GM19023 (cell line): ENCODE measurements around the gene ZNF136.

Experiments used
- ATAC-seq: cut with Tn5 transposase; IDR thresholded peaks from one replicate; pipeline ENCODE4 v1.9.1; 2021; ENCODE audit warnings: mild to moderate bottlenecking, moderate library complexity; ENCODE audit not compliant: unreplicated experiment

Gene ZNF136

DNA sequence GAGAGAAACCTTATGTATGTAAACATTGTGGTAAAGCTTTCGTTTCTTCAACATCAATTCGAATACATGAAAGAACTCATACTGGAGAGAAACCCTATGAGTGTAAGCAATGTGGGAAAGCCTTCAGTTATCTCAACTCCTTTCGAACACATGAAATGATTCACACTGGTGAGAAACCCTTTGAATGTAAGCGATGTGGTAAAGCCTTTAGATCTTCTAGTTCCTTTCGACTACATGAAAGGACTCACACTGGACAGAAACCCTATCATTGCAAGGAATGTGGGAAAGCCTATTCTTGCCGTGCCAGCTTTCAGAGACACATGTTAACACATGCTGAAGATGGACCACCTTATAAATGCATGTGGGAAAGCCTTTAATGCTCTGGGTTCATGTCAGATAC lies 24.7 kb downstream of the ZNF136 start:
- no peak for ATAC-seq

DNA sequence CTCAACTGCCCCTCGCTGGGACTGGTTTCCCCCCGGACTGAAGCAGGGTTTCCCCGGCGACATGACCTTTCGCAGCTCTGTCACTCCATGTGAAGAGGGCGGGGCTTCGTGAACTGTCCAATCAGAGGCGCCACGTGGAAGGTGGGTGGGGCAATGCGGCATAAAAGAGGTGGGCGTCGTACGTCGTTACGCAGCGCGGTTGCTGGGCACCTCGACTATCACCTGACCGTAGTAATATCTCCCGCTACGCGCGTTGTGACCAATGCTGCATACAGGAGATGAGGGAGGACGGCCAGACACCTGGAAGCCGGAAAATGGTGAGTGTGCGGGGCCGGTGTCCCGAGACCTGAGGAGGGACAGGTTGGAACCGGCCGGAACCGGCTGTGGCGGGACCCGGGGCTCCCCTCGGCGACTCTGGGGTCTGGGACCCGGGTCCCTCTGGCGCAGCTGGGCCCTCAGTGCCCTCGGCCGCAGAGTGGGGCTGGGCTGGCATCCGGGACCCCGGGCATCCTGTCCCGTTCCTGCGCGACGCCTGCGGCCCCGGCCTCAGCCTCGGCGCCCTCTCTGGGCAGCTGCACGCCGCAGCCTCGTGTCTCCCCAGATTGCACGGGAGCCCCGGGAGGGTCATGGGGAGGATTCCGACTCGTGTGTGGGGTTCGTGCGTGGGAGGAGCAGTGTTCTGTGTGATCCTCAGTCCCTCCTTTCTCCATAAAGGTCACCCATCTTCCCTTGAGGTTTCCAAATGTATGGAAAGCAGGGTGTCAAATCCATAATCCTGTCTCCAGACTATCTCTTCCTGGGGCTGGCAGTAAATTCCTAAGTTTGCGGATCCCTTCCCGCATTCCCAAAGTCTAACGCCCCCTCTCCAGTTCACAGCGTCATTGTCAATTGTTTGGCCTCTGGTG lies 32.2 kb downstream of the ZNF136 start:
- ATAC-seq = no peak

DNA sequence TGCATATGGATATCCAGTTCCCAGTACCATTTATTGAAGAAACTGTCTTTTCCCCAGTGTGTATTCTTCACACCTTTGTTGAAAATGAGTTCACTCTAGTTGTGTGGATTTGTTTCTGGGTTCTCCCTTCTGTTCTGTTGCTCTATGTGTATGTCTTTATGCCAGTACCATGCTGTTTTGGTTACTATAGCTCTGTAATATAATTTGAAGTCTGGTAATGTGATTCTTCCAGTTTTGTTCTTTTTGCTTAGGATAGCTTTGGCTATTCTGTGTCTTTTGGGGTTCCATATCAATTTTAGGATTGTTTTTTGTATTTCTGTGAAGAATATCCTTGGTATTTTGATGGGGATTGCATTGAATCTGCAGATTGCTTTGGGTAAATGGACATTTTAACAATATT lies 35.2 kb downstream of the ZNF136 start:
- no peak for ATAC-seq

DNA sequence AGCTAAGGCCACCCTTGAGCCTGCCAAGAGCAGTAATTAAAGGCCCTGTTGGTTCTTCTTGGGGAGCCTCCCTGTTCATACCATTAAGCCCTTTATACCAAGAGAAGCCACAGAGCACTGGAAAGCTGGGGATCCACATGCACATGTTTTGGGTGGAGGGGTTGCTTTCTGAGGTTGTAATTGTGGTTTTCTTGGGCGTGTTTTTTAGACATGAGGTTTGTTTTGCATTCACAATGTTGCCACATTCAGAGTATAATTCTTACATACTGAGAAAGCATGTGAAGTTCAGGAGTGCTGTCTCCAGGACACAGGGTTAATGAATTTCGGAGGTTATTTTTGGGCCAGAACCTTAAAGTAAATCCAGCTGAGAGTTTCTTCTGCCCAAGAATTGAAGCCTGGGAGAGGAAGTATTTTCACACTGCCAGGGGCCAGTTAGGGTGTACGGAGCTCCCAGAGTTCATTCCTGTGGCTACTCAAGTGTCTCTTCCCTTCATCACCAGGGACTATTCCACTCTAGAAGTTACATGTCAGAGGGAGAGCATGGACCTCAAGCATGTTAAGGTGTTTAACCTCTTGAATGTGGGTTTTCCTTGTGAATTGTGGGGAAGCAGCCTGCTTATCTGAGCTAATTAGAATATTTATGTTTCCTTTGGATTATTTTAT lies 37.0 kb downstream of the ZNF136 start:
- ATAC-seq = no peak

DNA sequence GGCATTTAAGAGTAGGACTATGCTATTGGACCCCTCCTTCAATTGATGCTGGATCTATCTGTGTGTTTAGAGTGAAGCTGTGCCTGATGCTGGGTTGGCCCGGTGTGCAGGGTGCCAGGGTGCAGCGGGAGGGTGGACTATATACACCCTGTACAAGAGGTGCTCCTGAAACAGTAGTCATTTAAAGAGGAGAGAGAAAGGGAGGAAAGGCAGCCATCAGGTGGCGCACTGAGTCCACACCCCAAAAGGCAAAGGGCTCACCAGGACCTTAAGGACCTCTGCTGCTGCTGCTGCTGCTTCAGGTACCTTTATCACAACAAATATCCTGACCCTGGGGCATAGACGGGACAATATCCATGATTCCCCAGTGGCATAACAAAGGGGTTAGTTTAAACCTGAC lies 39.4 kb downstream of the ZNF136 start:
- ATAC-seq = no peak

DNA sequence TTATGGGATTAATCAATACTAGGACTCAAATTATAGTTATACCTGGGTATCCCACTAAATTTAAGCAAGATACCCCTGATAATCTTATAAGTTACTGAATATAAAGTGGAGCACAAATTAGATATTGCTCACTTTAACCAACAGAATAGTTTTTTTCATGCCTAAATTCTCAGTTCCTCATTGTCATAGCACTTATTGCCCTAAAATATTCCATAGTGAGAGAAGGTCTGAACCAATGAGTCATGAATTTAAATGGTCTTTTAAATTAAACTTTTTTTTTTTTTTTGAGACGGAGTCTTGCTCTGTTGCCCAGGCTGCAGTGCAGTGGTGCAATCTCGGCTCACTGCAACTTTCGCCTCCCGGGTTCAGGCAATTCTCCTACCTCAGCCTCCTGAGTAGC lies 42.4 kb downstream of the ZNF136 start:
- ATAC-seq = no peak

DNA sequence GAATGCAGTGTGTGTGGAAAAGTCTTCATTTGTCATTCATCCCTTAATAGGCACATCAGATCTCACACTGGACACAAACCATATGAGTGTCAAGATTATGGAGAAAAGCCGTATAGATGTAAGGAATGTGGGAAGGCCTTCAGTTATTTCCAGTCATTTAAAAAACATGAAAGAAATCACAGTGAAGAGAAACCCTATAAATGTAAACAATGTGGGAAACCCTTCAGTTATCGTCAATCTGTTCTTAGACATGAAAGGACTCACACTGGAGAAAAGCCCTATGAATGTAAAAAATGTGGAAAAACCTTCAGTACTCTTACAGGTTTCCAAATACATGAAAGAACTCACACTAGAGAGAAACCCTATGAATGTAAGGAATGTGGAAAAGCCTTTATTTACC lies 45.3 kb downstream of the ZNF136 start:
- no peak for ATAC-seq

DNA sequence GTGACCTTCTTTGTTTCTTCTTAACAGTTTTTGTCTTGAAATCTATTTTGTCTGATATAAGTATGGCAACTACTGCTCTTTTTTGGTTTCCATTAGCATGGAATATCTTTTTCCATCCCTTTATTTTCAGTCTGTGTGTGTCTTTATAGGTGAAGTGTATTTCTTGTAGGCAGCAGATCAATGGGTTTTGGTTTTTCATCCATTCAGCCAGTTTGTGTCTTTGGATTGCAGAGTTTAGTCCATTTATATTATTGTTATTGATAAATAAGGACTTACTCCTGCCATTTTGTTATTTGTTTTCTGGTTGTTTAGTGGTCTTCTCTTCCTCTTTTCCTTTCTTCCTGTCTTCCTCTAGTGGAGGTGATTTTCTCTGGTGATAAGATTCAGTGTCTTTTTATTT lies 54.4 kb downstream of the ZNF136 start:
- no peak for ATAC-seq

DNA sequence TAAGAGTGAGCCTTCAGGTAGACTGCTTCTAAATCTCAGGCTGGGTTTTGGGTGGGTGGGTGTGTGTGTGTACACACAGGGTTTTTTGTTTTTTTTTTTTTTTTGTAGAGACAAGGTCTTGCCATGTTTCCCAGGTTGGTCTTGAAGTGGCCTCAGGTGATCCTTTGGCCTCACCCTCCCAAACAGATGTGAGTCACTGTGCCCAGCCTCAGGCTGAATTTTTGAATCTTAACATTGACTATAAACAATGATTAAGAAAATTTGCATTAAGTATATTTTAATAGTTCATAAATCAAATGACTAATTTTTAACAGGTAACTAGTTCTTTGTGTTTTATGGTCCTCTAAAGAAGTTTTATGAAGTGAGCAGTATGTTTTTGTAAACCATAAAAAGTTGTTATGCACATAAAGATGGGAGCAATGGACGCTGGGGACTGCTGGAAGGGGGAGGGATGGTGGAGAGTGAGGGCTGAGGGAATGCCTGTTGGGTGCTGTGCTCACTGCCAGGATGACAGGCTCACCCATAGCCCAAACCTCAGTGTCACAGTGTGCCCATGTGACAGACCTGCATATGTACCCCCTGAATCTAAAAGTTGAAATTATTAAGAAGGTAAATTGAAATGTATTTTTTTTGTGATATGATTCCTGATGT lies 60.2 kb downstream of the ZNF136 start:
- ATAC-seq = no peak

DNA sequence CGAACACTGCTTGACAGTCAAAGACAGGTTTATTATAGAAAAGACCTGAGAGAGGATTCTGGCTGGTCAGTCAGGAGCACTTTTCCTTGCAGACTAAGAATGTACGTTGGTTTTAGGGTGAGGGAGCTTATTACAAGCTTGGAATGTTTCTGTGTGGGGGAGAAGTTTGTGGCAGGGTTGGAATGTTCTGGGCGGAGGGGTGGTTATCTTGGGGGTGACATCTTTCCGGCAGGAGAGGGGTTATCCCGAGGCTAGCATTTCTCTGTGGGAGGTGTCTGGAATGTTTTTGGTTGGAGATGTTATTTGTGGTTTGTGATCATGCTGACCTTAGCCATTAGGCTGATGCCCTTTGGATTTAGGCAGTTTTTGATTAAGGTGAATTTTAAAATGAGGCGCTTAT lies 61.8 kb downstream of the ZNF136 start:
- no peak for ATAC-seq

DNA sequence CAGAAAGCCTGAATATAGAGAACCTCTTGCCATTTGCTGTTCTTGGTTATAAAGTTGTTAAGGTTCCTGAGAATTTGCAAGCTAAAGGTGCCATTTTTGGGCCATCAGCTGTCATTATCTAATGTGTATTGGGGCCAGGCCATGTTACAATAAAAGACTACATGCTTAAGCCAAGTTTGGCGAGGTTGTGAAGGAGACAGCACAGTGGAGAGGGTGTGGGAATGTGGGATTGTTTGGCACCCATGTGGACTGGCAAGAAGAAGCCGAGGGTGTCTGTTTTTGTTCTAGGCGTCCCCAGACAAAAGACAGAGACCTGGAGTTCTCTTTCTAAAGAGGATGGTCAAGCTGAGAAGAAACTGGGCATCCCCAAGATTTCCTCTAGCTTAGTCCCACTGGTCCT lies 67.1 kb downstream of the ZNF136 start:
- ATAC-seq = no peak

DNA sequence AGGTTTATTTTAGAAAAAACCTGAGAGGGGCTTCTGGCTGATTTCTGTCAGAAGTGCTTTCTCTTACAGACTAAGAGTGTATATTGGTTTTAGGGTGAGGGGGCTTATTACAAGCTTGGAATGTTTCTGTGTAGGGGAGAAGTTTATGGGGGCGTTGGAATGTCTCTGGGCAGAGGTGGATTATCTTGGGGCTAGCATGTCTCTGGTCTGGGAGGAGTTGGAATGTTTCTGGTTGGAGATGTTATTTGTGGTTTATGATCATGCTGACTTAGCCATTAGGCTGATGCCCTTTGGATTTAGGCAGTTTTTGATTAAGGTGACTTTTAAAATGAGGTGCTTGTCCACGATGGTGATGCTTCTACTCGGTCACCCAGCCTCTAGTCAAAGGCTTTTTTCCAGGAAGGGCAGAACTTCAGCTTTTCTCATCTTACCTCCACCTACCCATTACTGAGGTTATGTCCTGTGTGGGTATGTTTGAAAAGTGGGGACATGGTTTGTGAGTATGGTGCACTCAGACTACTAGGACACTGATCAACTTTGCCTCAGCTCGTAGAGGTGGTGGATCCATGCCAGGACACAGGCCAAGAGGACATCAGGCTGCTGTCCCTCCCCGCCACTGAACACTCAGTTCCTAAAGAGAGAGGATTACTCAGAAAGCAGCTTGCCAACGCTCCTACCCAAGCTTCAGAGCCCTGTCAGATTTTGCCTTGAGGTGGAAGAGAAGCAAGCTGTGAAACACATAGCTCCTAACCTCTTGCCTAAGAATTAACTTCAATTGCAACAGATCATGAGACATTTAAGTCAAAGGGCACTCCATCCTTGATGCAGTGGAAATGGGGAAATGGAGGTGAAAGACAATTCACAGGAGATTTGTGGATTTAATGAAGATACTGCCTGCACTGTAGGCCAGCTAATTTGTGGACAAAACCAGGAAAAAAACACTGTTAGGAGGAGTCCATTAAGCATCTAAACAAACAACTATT lies 68.1 kb downstream of the ZNF136 start:
- ATAC-seq = no peak

DNA sequence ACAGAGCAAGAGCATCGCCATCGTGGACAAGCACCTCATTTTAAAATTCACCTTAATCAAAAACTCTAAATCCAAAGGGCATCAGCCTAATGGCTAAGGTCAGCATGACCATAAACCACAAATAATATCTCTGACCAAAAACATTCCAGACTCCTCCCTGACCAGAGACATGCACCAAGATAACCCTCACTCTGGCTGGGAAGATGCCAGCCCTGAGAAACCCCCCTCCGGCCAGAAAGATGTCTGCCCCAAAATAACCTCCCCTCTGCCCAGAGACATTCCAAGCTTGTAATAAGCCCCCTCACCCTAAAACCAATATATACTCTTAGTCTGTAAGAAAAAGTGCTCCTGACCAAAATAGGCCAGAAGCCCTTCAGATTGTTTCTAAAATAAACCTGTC lies 70.1 kb downstream of the ZNF136 start:
- no peak for ATAC-seq

DNA sequence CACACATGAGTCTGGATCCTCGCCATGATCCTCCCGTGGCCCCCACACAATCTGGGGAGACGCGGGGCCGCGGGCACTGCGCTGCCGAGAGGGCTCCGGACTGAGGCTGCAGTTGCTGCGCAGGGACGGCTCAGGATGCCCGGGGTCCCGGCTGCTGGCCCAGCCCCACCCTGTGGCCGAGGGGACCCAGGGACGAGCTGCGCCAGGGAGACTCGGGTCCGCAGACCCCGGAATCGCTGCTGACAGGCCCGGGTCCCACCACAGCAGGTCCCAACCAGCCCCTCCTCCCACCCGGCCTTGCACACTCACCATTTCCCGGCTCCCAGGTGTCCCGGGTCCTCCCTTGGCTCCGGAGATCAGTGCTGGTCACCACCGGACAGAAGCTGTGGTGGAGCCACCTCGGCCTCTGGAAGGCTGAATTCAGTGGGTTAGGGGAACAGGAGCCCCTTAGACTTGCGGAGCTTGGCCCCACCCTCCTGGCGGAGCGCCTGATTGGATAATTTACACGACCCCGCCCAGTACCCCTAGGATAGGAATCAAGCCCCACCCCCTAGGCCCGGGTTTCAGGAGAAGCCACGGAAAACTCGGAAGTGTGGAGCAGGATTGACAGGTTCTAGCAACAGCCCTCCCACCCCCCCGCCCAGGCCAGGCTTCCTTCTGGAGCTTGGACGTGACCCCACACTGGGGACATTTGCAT lies 74.4 kb downstream of the ZNF136 start:
- no peak for ATAC-seq
